OCI-LY1 (cell line): ENCODE data around the gene MRGPRF.

ENCODE experiments used
- H2AFZ ChIP-seq: fragments of 200-600 bp; sonication (generic), shearing (Covaris generic); 2 replicates; pipeline ENCODE4 v1.6.0; 2014; ENCODE audit warnings: antibody characterized with exemption, mild to moderate bottlenecking, low read length
- H3F3A ChIP-seq: fragments of 200-600 bp; sonication (generic), shearing (Covaris generic); 2 replicates; pipeline ENCODE4 v1.6.0; 2014; ENCODE audit warnings: mild to moderate bottlenecking, antibody characterized with exemption, low read length, moderate library complexity; ENCODE audit not compliant: insufficient read depth
- H3K27ac ChIP-seq: fragments of 200-600 bp; sonication (generic); 2 replicates; pipeline ENCODE4 v1.5.1; 2014; ENCODE audit warnings: low read length, mixed run types, mild to moderate bottlenecking, low read depth; ENCODE audit not compliant: poor library complexity, severe bottlenecking
- H3K27me3 ChIP-seq: fragments of 200-600 bp; sonication (generic); 2 replicates; pipeline ENCODE4 v1.6.0; 2014; ENCODE audit warnings: antibody characterized with exemption, mild to moderate bottlenecking, low read length, moderate library complexity; ENCODE audit not compliant: insufficient read depth
- H3K36me3 ChIP-seq: fragments of 200-600 bp; sonication (generic); 2 replicates; pipeline ENCODE4 v1.6.1; 2014; ENCODE audit warnings: mild to moderate bottlenecking, antibody characterized with exemption, low read length, moderate library complexity, mixed read lengths; ENCODE audit not compliant: insufficient read depth
- H3K4me1 ChIP-seq: fragments of 200-600 bp; sonication (generic); 2 replicates; pipeline ENCODE4 v1.5.1; 2014; ENCODE audit warnings: mild to moderate bottlenecking, low read length, moderate library complexity; ENCODE audit not compliant: insufficient read depth, severe bottlenecking
- H3K4me2 ChIP-seq: fragments of 200-600 bp; sonication (generic), shearing (Covaris generic); 2 replicates; pipeline ENCODE4 v1.6.1; 2014; ENCODE audit warnings: low read length
- H3K4me3 ChIP-seq: fragments of 200-600 bp; sonication (generic); 2 replicates; pipeline ENCODE4 v1.5.1; 2014; ENCODE audit warnings: low read length, low read depth, mild to moderate bottlenecking, mixed read lengths; ENCODE audit not compliant: poor library complexity, severe bottlenecking
- H3K79me2 ChIP-seq: fragments of 200-600 bp; shearing (Covaris generic); 2 replicates; pipeline ENCODE4 v1.6.1; 2016; ENCODE audit warnings: mixed run types, low read length, mixed read lengths; ENCODE audit not compliant: insufficient read depth
- H3K9ac ChIP-seq: fragments of 200-600 bp; sonication (generic), shearing (Covaris generic); 2 replicates; pipeline ENCODE4 v1.6.1; 2014; ENCODE audit warnings: mild to moderate bottlenecking, low read length, mixed read lengths
- H3K9me2 ChIP-seq: fragments of 200-600 bp; sonication (generic), shearing (Covaris generic); 2 replicates; pipeline ENCODE4 v1.6.1; 2014; ENCODE audit warnings: low read depth, mild to moderate bottlenecking, low read length, mixed read lengths
- H3K9me3 ChIP-seq: fragments of 200-600 bp; shearing (Covaris generic); 2 replicates; pipeline ENCODE4 v1.6.1; 2014; ENCODE audit warnings: low read length, mixed read lengths
- H4K20me1 ChIP-seq: fragments of 200-600 bp; sonication (generic), shearing (Covaris generic); 2 replicates; pipeline ENCODE4 v1.6.0; 2016; ENCODE audit warnings: mild to moderate bottlenecking, low read length; ENCODE audit not compliant: insufficient read depth
- EZH2 ChIP-seq: fragments of 200-600 bp; sonication (generic), shearing (Covaris generic); IDR thresholded peaks from 2 replicates; pipeline ENCODE4 v1.8.0; 2017; ENCODE audit warnings: borderline replicate concordance, mixed run types, mild to moderate bottlenecking, antibody characterized with exemption, low read length, moderate library complexity, mixed read lengths
- TF ChIP-seq, protein P1 (sequence below): fragments of 200-600 bp; sonication (generic), shearing (Covaris generic); IDR thresholded peaks from 2 replicates; pipeline ENCODE4 v1.5.1; 2017; ENCODE audit warnings: mild to moderate bottlenecking, antibody characterized with exemption, low read length, moderate library complexity, mixed read lengths

Gene MRGPRF

DNA sequence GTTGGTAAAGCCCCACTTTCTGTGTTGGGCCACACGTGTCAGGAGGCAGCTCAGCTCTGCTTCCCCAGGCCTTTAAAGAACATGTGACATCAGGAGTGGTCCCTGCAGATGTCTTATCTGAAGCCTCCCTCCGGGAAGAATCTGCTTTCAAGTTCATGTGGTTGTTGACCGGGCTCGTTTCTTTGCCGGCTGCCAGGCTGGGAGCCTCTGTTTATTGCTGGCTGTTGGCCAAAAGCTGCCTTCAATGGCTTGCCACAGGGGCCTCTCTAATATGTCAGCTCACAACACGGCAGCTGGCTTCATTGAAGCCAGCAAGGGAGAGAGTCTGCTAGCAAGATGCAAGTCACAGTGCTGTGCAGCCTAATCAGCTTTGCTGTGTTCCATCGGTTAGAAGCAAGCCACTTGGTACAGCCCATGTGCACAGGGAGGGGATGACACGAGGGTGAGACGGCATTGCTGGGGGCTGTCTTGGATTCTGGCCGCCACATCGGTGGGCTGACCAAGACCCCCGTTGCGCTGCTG lies 14.6 kb downstream of the MRGPRF start:
- H4K20me1 ChIP-seq, result no peaks in the 10 kb centered on the region
- H3K9ac ChIP-seq, result no peak overlapping the region
- no peaks in the 10 kb centered on the region for H3F3A ChIP-seq
- TF ChIP-seq EZH2, result no peak
- TF ChIP-seq, protein P1, sequence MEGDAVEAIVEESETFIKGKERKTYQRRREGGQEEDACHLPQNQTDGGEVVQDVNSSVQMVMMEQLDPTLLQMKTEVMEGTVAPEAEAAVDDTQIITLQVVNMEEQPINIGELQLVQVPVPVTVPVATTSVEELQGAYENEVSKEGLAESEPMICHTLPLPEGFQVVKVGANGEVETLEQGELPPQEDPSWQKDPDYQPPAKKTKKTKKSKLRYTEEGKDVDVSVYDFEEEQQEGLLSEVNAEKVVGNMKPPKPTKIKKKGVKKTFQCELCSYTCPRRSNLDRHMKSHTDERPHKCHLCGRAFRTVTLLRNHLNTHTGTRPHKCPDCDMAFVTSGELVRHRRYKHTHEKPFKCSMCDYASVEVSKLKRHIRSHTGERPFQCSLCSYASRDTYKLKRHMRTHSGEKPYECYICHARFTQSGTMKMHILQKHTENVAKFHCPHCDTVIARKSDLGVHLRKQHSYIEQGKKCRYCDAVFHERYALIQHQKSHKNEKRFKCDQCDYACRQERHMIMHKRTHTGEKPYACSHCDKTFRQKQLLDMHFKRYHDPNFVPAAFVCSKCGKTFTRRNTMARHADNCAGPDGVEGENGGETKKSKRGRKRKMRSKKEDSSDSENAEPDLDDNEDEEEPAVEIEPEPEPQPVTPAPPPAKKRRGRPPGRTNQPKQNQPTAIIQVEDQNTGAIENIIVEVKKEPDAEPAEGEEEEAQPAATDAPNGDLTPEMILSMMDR, result no peak
- 0 out of 2 replicates have a peak, but pooled peaks cover 3% of the 10 kb centered on the region for H3K27me3 ChIP-seq
- no peak overlapping the region for H3K27ac ChIP-seq
- no peak overlapping the region for H3K4me2 ChIP-seq
- no peaks in the 10 kb centered on the region for H3K79me2 ChIP-seq
- no peaks in the 10 kb centered on the region for H3K36me3 ChIP-seq
- no peak overlapping the region for H2AFZ ChIP-seq
- H3K4me1 ChIP-seq, result no peaks in the 10 kb centered on the region
- no peaks in the 10 kb centered on the region for H3K9me2 ChIP-seq
- no peaks in the 10 kb centered on the region for H3K9me3 ChIP-seq
- no peak overlapping the region for H3K4me3 ChIP-seq

DNA sequence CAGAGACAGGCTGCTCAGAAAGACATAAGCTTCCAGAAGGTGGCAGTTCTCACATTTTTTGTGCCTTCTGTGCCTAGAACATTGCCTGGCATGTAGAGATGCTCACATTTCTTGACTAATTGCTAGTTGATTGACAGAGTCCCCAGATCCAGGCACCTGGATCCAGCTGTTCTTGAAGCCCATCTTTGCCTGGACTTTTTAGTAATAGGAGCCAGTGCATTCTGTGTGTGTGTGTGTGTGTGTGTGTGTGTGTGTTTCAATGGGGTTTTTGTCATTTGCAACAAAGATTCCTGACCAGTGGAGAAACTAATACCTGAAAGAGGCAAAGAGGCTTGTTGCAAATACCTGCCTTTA lies 15.1 kb downstream of the MRGPRF start:
- Histone ChIP-seq H3K4me3 (no peak overlapping the region), H3K27me3 (0 out of 2 replicates have a peak, but pooled peaks cover 3% of the 10 kb centered on the region), H2AFZ (no peak overlapping the region), H3K4me2 (no peak overlapping the region), H3K9ac (no peak overlapping the region), H4K20me1 (no peaks in the 10 kb centered on the region), H3K79me2 (no peaks in the 10 kb centered on the region), H3K4me1 (no peaks in the 10 kb centered on the region), H3F3A (no peaks in the 10 kb centered on the region), H3K9me3 (no peaks in the 10 kb centered on the region), H3K27ac (no peak overlapping the region), H3K9me2 (no peaks in the 10 kb centered on the region), H3K36me3 (no peaks in the 10 kb centered on the region)
- TF ChIP-seq, protein P1, result no peak
- TF ChIP-seq EZH2, result no peak

- no peaks in the 10 kb centered on the region for H3K9me3 ChIP-seq
- no peak for TF ChIP-seq EZH2
- TF ChIP-seq, protein P1, result no peak
- no peaks in the 10 kb centered on the region for H3K36me3 ChIP-seq
- no peak overlapping the region for H2AFZ ChIP-seq
- no peaks in the 10 kb centered on the region for H4K20me1 ChIP-seq
- no peak overlapping the region for H3K4me3 ChIP-seq
- H3K4me2 ChIP-seq, result no peak overlapping the region
- no peak overlapping the region for H3K9ac ChIP-seq
- no peak overlapping the region for H3K27ac ChIP-seq
- 0 out of 2 replicates have a peak, but pooled peaks cover 3% of the 10 kb centered on the region for H3K27me3 ChIP-seq
- H3K4me1 ChIP-seq, result no peaks in the 10 kb centered on the region
- no peaks in the 10 kb centered on the region for H3K9me2 ChIP-seq
- H3F3A ChIP-seq, result no peaks in the 10 kb centered on the region
- H3K79me2 ChIP-seq, result no peaks in the 10 kb centered on the region
Observed at GRCh38 chr11:68997124-68997994, 15.7 kb downstream of the MRGPRF start.
